Right hindlimb (tissue), 1 donor: ENCODE measurements around the gene FREM2.

ENCODE experiments used
- DNase-seq: peaks from one replicate; pipeline ENCODE4 v3.0.0-alpha.2; 2018

The FREM2 gene

GRCh38 chr13:38688674-38689073 lies 1.8 kb downstream of the FREM2 start:
- no peak for DNase-seq

- no peak for DNase-seq
Measured at GRCh38 chr13:38690231-38690630, 3.4 kb downstream of the FREM2 start.

- no peak for DNase-seq
Measured at GRCh38 chr13:38693168-38693567, 6.3 kb downstream of the FREM2 start.

GRCh38 chr13:38693641-38694040 lies 6.8 kb downstream of the FREM2 start:
- no peak for DNase-seq

GRCh38 chr13:38697197-38697596 lies 10.3 kb downstream of the FREM2 start:
- DNase-seq, result no peak

GRCh38 chr13:38697628-38698333 lies 10.9 kb downstream of the FREM2 start:
- DNase-seq, result no peak

- DNase-seq, result no peak
Measured at GRCh38 chr13:38700051-38700450, 13.2 kb downstream of the FREM2 start.

- no peak for DNase-seq
Measured at GRCh38 chr13:38702669-38703068, 15.8 kb downstream of the FREM2 start.

- no peak for DNase-seq
Measured at GRCh38 chr13:38703255-38703654, 16.4 kb downstream of the FREM2 start.

- no peak for DNase-seq
Measured at GRCh38 chr13:38705365-38705764, 18.5 kb downstream of the FREM2 start.

- no peak for DNase-seq
Measured at GRCh38 chr13:38707460-38707859, 20.6 kb downstream of the FREM2 start.

GRCh38 chr13:38713046-38713445 lies 26.2 kb downstream of the FREM2 start:
- no peak for DNase-seq

- no peak for DNase-seq
Measured at GRCh38 chr13:38718374-38718773, 31.5 kb downstream of the FREM2 start.

- no peak for DNase-seq
Measured at GRCh38 chr13:38730332-38730731, 43.5 kb downstream of the FREM2 start.

GRCh38 chr13:38733146-38733545 lies 46.3 kb downstream of the FREM2 start:
- DNase-seq, result no peak

- DNase-seq, result no peak
Measured at GRCh38 chr13:38735665-38736440, 49.0 kb downstream of the FREM2 start.

GRCh38 chr13:38743466-38743865 lies 56.6 kb downstream of the FREM2 start:
- DNase-seq, result no peak

GRCh38 chr13:38752686-38753085 lies 65.8 kb downstream of the FREM2 start:
- no peak for DNase-seq

- no peak for DNase-seq
Measured at GRCh38 chr13:38753878-38754277, 67.0 kb downstream of the FREM2 start.

- DNase-seq, result peak; percentile 30
Measured at GRCh38 chr13:38755793-38756192, 68.9 kb downstream of the FREM2 start.

GRCh38 chr13:38758277-38758676 lies 71.4 kb downstream of the FREM2 start:
- DNase-seq, result no peak

GRCh38 chr13:38759390-38759789 lies 72.5 kb downstream of the FREM2 start:
- no peak for DNase-seq

- no peak for DNase-seq
Measured at GRCh38 chr13:38763446-38764381, 76.8 kb downstream of the FREM2 start.
